ENCODE results near the gene CD22. TPM values are rescaled to one million over a fixed set of nuclear protein-coding genes. Genes with fewer than 3 reads are reported as not detected.

CD22 gene
- total RNA-seq, 1 experiment from 2014 or later, result not detected

DNA sequence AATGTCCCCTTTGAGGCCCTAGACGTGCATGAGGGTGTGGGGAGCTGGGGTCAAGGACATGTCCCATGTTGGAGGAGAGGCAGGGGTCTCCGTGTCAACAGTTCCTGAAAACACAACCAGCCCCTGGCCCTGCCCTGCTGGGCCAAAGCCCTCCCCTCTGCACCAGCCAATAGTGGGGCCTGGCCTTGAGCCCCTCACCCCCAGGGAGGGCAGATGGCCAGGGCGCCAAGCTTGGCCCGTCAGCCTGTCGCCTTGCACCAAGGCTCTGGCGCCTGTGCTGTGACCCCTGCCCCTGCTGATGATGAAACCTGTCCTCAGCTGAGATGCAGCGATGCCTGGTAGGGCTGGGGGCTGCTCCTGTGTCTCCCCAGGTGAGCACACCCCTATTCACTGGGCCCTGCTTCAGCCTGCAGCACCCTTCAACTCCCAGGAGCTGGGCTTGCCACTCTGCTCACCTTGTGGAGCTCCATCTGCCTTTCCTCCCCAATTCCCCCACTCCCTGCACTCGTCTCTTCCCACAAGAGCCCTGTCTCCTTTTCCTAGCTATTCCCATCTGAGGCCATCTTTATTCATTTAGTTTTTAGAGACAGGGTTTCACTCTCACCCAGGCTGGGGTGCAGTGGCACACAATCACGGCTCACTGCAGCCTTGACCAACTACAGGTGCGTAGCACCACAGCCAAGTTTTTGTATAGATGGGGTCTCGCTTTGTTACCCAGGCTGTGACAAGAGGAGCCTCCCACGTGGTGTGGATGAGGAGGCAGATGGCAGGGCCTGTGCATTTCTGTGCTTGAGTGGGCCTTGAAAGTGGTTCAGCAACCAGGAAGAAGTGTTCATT lies 48.8 kb upstream of the CD22 start:
- Histone ChIP-seq H3T11ph (ENCODE audit: low read length) (no peak overlapping the region), H3K27ac (ENCODE audit: insufficient read length, low read depth, low read length) (no peak overlapping the region), H3K9ac (ENCODE audit: extremely low read depth, insufficient read length, low read length) (no peak overlapping the region), H4K8ac (replicated peaks; ENCODE audit: insufficient read length, low read depth, low read length) (no peak overlapping the region), H2BK5ac (ENCODE audit: insufficient read length, low read length) (no peak overlapping the region), H3K23ac (ENCODE audit: insufficient read length, low read depth, low read length) (no peak overlapping the region), H2AFZ (ENCODE audit: low read length) (no peak overlapping the region), H3K4ac (ENCODE audit: low read depth, low read length) (no peak overlapping the region), H2BK20ac (ENCODE audit: low read depth, low read length, poor library complexity, severe bottlenecking) (no peak overlapping the region), H4K20me1 (ENCODE audit: control insufficient read depth, insufficient read depth, insufficient read length) (no peaks in the 10 kb centered on the region), H4K5ac (ENCODE audit: insufficient read length, low read depth, low read length) (no peak overlapping the region), H2BK120ac (ENCODE audit: low read depth, low read length, poor library complexity, severe bottlenecking) (no peak overlapping the region), H3K4me2 (ENCODE audit: insufficient read depth, insufficient read length, low read length) (no peak overlapping the region), H2AK5ac (ENCODE audit: insufficient read length, low read length) (no peak overlapping the region), H3K27me3 (ENCODE audit: insufficient read depth, low read length) (no peaks in the 10 kb centered on the region), H3K9me3 (ENCODE audit: control insufficient read depth, low read depth, low read length) (no peaks in the 10 kb centered on the region), H3K18ac (ENCODE audit: insufficient read length, low read depth, low read length) (no peak overlapping the region), H3K56ac (ENCODE audit: insufficient read length, low read depth, low read length) (no peak overlapping the region), H2BK15ac (ENCODE audit: low read depth, low read length) (no peak overlapping the region), H2BK12ac (ENCODE audit: insufficient read length, low read depth, low read length) (no peak overlapping the region), H4K91ac (ENCODE audit: insufficient read length, low read depth, low read length) (no peak overlapping the region), H3K23me2 (ENCODE audit: insufficient read length, low read depth, low read length, poor library complexity, severe bottlenecking) (peaks cover 6% of the 10 kb centered on the region), H3K4me1 (ENCODE audit: insufficient read depth, low read length) (no peaks in the 10 kb centered on the region; the same call in 1 of the 2 replicates), H3K14ac (ENCODE audit: insufficient read depth, low read length) (no peak overlapping the region), H3K79me1 (ENCODE audit: insufficient read depth, low read depth, low read length, poor library complexity, severe bottlenecking) (no peaks in the 10 kb centered on the region), H3K79me2 (ENCODE audit: insufficient read depth, low read length) (no peaks in the 10 kb centered on the region)
- Mint-ChIP-seq H3K4me3 (no peak overlapping the region), H3K36me3 (ENCODE audit: insufficient read depth in 1 of 3, low read depth in 3 of 3) (peaks cover 6 to 34% (median 30%) of the 10 kb centered on the region in 3 experiments; a peak in 6 of 7 replicates), H3K9me3 (no peaks in the 10 kb centered on the region), H3K4me1 (peaks cover 8 to 16% of the 10 kb centered on the region in 2 experiments), H3K27ac (peak overlapping the region in 2 of 3 experiments; percentile 23 to 88; a peak in 2 of 7 replicates), H3K27me3 (ENCODE audit: low read depth) (peaks cover 20% of the 10 kb centered on the region)
- TF ChIP-seq, protein P1, sequence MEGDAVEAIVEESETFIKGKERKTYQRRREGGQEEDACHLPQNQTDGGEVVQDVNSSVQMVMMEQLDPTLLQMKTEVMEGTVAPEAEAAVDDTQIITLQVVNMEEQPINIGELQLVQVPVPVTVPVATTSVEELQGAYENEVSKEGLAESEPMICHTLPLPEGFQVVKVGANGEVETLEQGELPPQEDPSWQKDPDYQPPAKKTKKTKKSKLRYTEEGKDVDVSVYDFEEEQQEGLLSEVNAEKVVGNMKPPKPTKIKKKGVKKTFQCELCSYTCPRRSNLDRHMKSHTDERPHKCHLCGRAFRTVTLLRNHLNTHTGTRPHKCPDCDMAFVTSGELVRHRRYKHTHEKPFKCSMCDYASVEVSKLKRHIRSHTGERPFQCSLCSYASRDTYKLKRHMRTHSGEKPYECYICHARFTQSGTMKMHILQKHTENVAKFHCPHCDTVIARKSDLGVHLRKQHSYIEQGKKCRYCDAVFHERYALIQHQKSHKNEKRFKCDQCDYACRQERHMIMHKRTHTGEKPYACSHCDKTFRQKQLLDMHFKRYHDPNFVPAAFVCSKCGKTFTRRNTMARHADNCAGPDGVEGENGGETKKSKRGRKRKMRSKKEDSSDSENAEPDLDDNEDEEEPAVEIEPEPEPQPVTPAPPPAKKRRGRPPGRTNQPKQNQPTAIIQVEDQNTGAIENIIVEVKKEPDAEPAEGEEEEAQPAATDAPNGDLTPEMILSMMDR (conservative IDR thresholded peaks at IDR 0.05), result no peak
- no CpG with 5 or more reads among the region's 12 CpGs for WGBS (ENCODE audit: extremely low coverage, insufficient read length, low lambda C conversion rate)
- DNase-seq, result no peak

All from H9 (cell line).